Measurements from ENCODE around the gene GARIN3. TPM values are rescaled to one million over a fixed set of nuclear protein-coding genes. Genes with fewer than 3 reads are reported as not detected.

Gene GARIN3
- total RNA-seq, 2 experiments from 2014 or later: 0.13 TPM; not detected in 1

DNA sequence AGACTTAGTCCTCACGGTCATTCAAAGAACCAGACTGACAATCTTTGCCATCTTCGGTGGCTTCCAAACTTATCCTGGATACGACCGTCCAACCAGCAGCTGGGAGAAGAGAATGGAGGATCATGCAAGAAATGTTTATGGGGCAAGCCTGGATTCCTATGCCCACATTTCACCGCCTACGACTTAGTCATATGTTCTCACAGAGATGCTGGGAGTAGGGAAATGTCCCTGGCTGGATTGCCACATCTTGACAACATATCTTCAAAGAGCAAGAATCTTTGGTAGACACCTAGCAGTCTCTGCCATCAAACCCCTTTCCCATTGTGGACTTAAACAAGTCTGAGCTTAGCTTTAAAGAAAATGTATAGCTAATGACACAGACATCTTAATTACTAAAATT is 28.4 kb downstream of the GARIN3 start:
- ChIA-PET POLR2A (no interaction called here), CTCF (no interaction called here)
- no peak for DNase-seq

DNA sequence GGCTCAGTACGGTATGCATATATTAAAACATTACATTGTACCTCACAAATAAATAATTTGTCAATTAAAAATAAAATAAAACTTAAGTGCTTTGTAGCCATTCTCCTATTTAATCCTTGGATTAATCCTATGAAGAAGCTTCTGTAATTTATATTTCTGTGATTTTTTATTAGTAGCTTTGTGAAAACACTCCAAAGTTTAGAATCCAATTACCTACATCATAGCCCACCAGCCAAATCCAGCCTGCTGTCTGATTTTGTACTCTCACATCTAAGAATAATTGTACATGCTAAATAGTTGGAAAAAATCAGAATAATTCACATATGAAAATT is 33.8 kb downstream of the GARIN3 start:
- Mint-ChIP-seq H3K9me3 (no peaks in the 10 kb centered on the region), H3K27ac (no peak overlapping the region), H3K4me1 (peaks cover 30% of the 10 kb centered on the region), H3K4me3 (no peak overlapping the region), H3K27me3 (no peaks in the 10 kb centered on the region), H3K36me3 (ENCODE audit: low read depth) (peaks cover 21% of the 10 kb centered on the region)
- CTCF ChIA-PET: interaction anchor here (1.0 to 3.9 kb wide), 23 partner anchors 9 to 1188 kb away, joined by 3 to 25 read pairs (median 5); partner anchors contain the start of genes HAVCR2 and MED7
- POLR2A ChIA-PET: interaction anchor here (0.5 to 3.0 kb wide), 8 partner anchors 10 to 245 kb away, joined by 3 to 21 read pairs (median 4); partner anchors contain the start of genes HAVCR2 and MED7
- no peak for DNase-seq

More for the DNA sequence above, 28.4 kb downstream of the GARIN3 start:
- H3K27me3 Mint-ChIP-seq: no peaks in the 10 kb centered on the region
- H3K27ac Mint-ChIP-seq: no peak overlapping the region
- H3K9me3 Mint-ChIP-seq: no peaks in the 10 kb centered on the region
- peaks cover 41% of the 10 kb centered on the region for H3K4me1 Mint-ChIP-seq
- H3K4me3 Mint-ChIP-seq: no peak overlapping the region
- peaks cover 63% of the 10 kb centered on the region for H3K36me3 Mint-ChIP-seq (ENCODE audit: low read depth)

DNA sequence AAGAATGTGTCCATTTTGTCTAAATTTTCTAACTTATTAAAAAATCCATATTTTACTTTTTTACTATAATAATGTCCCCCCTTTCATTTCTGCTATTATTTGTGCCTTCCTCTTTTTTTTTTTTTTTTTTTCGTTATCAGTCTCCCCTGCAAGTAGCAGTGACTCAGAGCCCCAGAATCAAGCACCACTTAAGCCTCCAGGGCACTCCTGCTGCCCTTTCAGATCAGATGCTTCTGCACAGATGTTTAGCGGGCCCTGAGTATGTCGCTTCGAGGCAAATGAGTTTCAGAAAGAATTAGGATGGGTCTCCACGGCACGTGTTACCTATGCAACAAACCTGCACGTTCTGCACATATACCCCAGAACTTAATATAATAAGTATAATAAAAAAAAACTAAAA is 35.1 kb downstream of the GARIN3 start:
- H3K4me1 Mint-ChIP-seq: peaks cover 26% of the 10 kb centered on the region
- ChIA-PET CTCF (interaction anchor here (0.7 to 3.9 kb wide), 11 partner anchors 9 to 1207 kb away, joined by 3 to 25 read pairs (median 5); partner anchors contain the start of genes HAVCR2 and MED7), POLR2A (interaction anchor here (3.0 kb wide), 1 partner anchor 11 kb away, joined by 21 read pairs; the partner anchor contains the start of gene MED7)
- H3K4me3 Mint-ChIP-seq: no peak overlapping the region
- no peaks in the 10 kb centered on the region for H3K9me3 Mint-ChIP-seq
- H3K36me3 Mint-ChIP-seq (ENCODE audit: low read depth): peaks cover 10% of the 10 kb centered on the region
- no peak overlapping the region for H3K27ac Mint-ChIP-seq
- H3K27me3 Mint-ChIP-seq: peaks cover 2% of the 10 kb centered on the region
- DNase-seq: no peak

DNA sequence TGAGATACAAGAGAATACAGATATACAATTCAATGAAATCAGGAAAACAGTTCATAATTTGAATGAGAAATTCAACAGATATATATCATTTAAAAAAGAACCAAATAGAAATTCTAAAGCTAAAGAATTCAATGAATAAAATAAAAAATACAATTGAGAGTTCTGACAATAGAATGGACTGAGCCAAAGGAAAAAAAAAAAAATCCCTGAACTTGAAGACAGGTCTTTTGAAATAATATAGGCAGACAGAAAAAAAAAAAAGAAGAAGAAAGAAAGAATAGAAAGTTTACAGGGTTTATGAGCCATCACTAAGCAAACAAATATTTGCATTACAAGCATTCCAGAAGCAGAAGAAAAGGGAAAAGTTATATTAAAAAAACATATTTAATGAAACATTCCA is 44.4 kb downstream of the GARIN3 start:
- CTCF ChIA-PET: interaction anchor here (1.1 to 1.7 kb wide), 2 partner anchors 10 to 11 kb away, joined by 4 to 5 read pairs; no protein-coding TSS in a partner anchor
- no peak overlapping the region for H3K27ac Mint-ChIP-seq
- H3K4me1 Mint-ChIP-seq: peaks cover 3% of the 10 kb centered on the region
- no peak overlapping the region for H3K4me3 Mint-ChIP-seq
- peaks cover 17% of the 10 kb centered on the region for H3K9me3 Mint-ChIP-seq
- POLR2A ChIA-PET: no interaction called here
- H3K36me3 Mint-ChIP-seq (ENCODE audit: low read depth): peaks cover 28% of the 10 kb centered on the region
- no peak for DNase-seq
- peaks cover 5% of the 10 kb centered on the region for H3K27me3 Mint-ChIP-seq

DNA sequence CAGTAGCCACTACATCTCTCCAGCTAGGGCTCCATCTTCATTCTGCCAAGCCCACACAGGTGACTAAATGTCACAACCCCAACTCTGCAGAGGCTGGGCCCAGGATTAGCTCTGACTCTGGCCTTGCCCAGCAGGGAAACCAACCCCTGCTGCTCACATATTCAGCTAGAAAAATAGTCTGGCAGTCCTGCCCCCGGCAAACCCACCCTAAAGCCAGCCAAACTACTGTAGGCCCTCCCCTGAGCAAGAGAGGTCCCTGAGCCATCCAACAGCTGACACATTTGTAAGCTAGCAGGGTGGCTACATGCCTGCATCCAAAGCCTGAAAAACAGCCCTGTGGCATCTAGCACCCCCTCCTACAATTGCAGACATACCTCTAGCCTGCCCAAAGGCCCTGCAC is 46.0 kb downstream of the GARIN3 start:
- peaks cover 28% of the 10 kb centered on the region for H3K36me3 Mint-ChIP-seq (ENCODE audit: low read depth)
- POLR2A ChIA-PET: interaction anchor here (1.4 kb wide), 2 partner anchors 12 to 22 kb away, joined by 3 to 5 read pairs; partner anchors contain the start of gene HAVCR2
- peaks cover 16% of the 10 kb centered on the region for H3K4me1 Mint-ChIP-seq
- CTCF ChIA-PET: no interaction called here
- no peak overlapping the region for H3K4me3 Mint-ChIP-seq
- DNase-seq: no peak
- H3K9me3 Mint-ChIP-seq: peaks cover 17% of the 10 kb centered on the region
- peaks cover 2% of the 10 kb centered on the region for H3K27me3 Mint-ChIP-seq
- H3K27ac Mint-ChIP-seq: no peak overlapping the region

DNA sequence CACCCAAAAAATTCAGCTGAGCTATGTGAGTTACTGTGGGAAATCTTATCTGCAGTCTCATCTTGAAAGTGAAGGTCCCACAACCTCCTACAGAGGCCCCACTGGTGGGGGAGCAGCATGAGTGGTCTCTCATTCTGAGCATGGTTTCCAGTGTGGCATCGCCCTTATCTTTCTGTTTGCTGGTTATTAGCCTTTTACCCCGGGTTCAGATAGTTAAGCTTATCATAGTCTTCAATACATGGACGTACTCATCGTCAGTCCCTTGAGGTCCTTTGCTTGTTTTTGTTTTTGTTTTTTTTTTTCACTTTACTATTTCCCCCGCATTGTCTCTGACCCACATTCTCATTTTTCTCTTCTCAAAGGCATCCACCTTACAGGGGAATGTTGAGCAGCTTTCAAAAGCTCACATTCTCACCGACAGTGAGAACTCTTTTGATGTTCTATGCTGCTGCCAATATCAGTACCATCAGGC is 49.5 kb downstream of the GARIN3 start:
- Mint-ChIP-seq H3K9me3 (peaks cover 9% of the 10 kb centered on the region), H3K36me3 (ENCODE audit: low read depth) (peaks cover 13% of the 10 kb centered on the region), H3K4me1 (peaks cover 36% of the 10 kb centered on the region), H3K4me3 (no peak overlapping the region), H3K27me3 (no peaks in the 10 kb centered on the region), H3K27ac (no peak overlapping the region)
- ChIA-PET CTCF (interaction anchor here (0.6 to 1.3 kb wide), 2 partner anchors 14 to 15 kb away, joined by 4 to 6 read pairs; no protein-coding TSS in a partner anchor), POLR2A (interaction anchor here (1.1 to 1.8 kb wide), 4 partner anchors 8 to 44 kb away, joined by 3 to 18 read pairs (median 4); partner anchors contain the start of gene MED7)
- DNase-seq: no peak

DNA sequence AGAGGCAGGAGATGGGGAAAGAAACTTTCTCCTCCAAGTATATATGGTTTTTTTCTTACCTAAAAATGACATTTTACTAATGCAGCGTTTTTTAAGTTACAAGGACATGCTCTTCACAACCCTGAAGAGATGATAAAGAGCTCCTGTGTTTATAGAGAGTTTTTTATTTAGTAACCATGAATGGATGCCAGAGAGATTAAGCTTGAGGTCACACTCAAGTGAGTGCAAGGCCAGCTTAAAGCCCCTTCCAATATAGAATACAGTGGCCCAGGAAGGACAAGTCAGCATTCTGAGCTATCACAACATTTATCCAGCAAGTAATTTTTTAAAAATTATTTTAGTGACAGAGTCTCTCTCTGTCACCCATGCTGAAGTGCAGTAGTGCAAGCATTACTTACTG is 50.6 kb downstream of the GARIN3 start:
- ChIA-PET POLR2A (interaction anchor here (1.2 to 1.8 kb wide), 2 partner anchors 12 to 27 kb away, joined by 4 to 18 read pairs; partner anchors contain the start of gene MED7), CTCF (interaction anchor here (0.9 to 1.3 kb wide), 2 partner anchors 10 to 16 kb away, joined by 3 to 4 read pairs; no protein-coding TSS in a partner anchor)
- Mint-ChIP-seq H3K4me1 (peaks cover 42% of the 10 kb centered on the region), H3K4me3 (no peak overlapping the region), H3K9me3 (peaks cover 2% of the 10 kb centered on the region), H3K27ac (no peak overlapping the region), H3K27me3 (no peaks in the 10 kb centered on the region), H3K36me3 (ENCODE audit: low read depth) (peaks cover 4% of the 10 kb centered on the region)
- no peak for DNase-seq

DNA sequence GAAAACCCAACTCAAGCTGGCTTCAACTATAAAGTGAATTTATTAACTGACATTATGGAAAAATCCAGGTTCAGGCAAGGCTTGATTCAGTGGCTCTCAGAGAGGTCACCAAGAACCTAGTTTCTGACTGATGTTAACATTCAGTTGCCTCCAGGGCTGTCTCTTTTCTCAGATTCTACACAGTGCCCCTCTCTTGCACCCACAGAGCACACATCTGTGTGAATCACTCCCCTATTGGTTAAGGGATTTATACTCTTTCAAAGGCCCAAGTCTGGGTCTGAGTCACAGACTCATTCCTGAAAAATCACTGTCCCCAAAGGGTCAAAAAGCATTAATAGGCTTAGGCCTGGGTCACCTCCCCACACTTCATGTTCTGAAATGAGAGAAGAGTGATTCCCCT is 51.1 kb downstream of the GARIN3 start:
- Mint-ChIP-seq H3K36me3 (ENCODE audit: low read depth) (peaks cover 1% of the 10 kb centered on the region), H3K4me1 (peaks cover 44% of the 10 kb centered on the region), H3K27me3 (no peaks in the 10 kb centered on the region), H3K9me3 (peaks cover 2% of the 10 kb centered on the region), H3K27ac (no peak overlapping the region), H3K4me3 (no peak overlapping the region)
- POLR2A ChIA-PET: interaction anchor here (1.8 kb wide), 1 partner anchor 27 kb away, joined by 18 read pairs; the partner anchor contains the start of gene MED7
- CTCF ChIA-PET: interaction anchor here (0.7 to 0.9 kb wide), 2 partner anchors 10 to 173 kb away, joined by 3 read pairs; no protein-coding TSS in a partner anchor
- no peak for DNase-seq

DNA sequence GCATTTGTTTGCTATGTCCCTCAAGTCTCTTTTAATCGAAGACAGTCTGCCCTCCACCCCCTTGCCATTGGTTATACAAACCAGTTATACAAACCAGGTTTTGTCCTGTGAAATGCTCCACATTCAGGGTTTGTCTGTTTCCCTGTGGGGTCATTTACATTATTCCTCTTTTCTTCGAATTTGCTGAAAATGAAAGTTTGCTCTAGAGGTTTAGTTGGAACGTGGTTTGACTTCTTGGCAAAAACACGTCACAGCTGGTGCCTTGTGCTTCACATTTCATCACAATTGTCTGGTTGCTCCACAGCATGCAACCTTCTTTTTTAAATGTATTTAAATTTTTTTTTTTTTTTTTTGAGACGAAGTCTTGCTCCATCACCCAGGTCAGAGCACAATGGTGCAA is 53.1 kb downstream of the GARIN3 start:
- no peak for DNase-seq
- H3K27ac Mint-ChIP-seq: peak overlapping the region; percentile 4
- POLR2A ChIA-PET: interaction anchor here (2.6 kb wide), 1 partner anchor 29 kb away, joined by 12 read pairs; the partner anchor contains the start of gene MED7
- H3K9me3 Mint-ChIP-seq: peaks cover 2% of the 10 kb centered on the region
- peaks cover 7% of the 10 kb centered on the region for H3K36me3 Mint-ChIP-seq (ENCODE audit: low read depth)
- no peaks in the 10 kb centered on the region for H3K27me3 Mint-ChIP-seq
- H3K4me3 Mint-ChIP-seq: no peak overlapping the region
- CTCF ChIA-PET: no interaction called here
- H3K4me1 Mint-ChIP-seq: peaks cover 61% of the 10 kb centered on the region

Other genes with a start within 250 kb of the GARIN3 start
- 1 to 10 TPM; 2.4 TPM for gene TIMD4, start 203.0 kb downstream of the GARIN3 start, total RNA-seq
- 1 to 10 TPM; 3.6 to 3.7 TPM for gene HAVCR1, start 107.1 kb downstream of the GARIN3 start, total RNA-seq
- gene HAVCR2, start 57.2 kb downstream of the GARIN3 start, total RNA-seq: 10 to 100 TPM; 62.4 to 66.9 TPM
- gene MED7, start 23.4 kb downstream of the GARIN3 start, total RNA-seq: 10 to 100 TPM; 16.8 to 17.7 TPM
- 100 to 1,000 TPM; 247 to 249 TPM for gene ITK, start 14.6 kb upstream of the GARIN3 start, total RNA-seq
- gene CYFIP2, start 99.9 kb upstream of the GARIN3 start, total RNA-seq: 100 to 1,000 TPM; 337 to 354 TPM